GM12878 (cell line): ENCODE results near the gene KRTAP9-2. TPM values are rescaled to one million over a fixed set of nuclear protein-coding genes. Genes with fewer than 3 reads are reported as not detected.

Experiments used
- ATAC-seq: fragments of 200-7000 bp; cut with Tn5 transposase; 3 replicates; pipeline ENCODE4 v1.9.1; 2020; ENCODE audit warnings: mild to moderate bottlenecking, moderate library complexity
- BruUV-seq: library from RNA; stranded (reverse); fragments of 400-500 nt; replicated peaks from 2 replicates; lab custom pipeline; 2021; lab: Mats Ljungman, UMichigan
- CTCF ChIA-PET: fragments of 300-600 bp; sonication (Branson Sonifier 250); formaldehyde crosslinking; extraction: SDS; loops from one replicate; lab custom pipeline; 2021; ENCODE audit warnings: inconsistent platforms; lab: Yijun Ruan, JAX
- POLR2A ChIA-PET: fragments of 350-600 bp; formaldehyde crosslinking; extraction: SDS; loops from one replicate; lab custom pipeline; 2021; ENCODE audit warnings: inconsistent platforms; lab: Charles Lee
- RAD21 ChIA-PET: fragments of 300-600 bp; sonication (Branson Sonifier 250); formaldehyde crosslinking; loops from one replicate; lab custom pipeline; 2023; ENCODE audit warnings: antibody characterized with exemption; ENCODE audit not compliant: unreplicated experiment; lab: Charles Lee
- SMC1A ChIA-PET: fragments of 300-600 bp; sonication (Branson Sonifier 250); formaldehyde crosslinking; loops from one replicate; lab custom pipeline; 2023; ENCODE audit not compliant: unreplicated experiment, uncharacterized antibody; lab: Charles Lee
- DNase-seq: peaks from one replicate; pipeline ENCODE4 v3.0.0-alpha.2; 2011; ENCODE audit warnings: low read depth, low spot score
- FAIRE-seq: peaks from 3 replicates; lab custom pipeline; 2011; peaks lifted over from hg19 to GRCh38; lab: Jason Lieb, UNC
- H2AFZ ChIP-seq: 2 replicates; pipeline ENCODE4 v1.6.0; 2011; ENCODE audit warnings: low read depth, low read length, control low read depth; ENCODE audit not compliant: control insufficient read depth
- H3K27ac ChIP-seq: 2 replicates; pipeline ENCODE4 v1.5.1; 2011; ENCODE audit warnings: control low read depth; ENCODE audit not compliant: control insufficient read depth, insufficient read depth
- H3K27me3 ChIP-seq, 2 experiments: replicated peaks in 1 of 2; 2 replicates each; pipeline versions ENCODE4 v1.6.0 to v1.6.1; 2011; ENCODE audit warnings: low read length in 1 of 2; ENCODE audit not compliant: control insufficient read depth in 2 of 2, insufficient read depth in 2 of 2
- H3K36me3 ChIP-seq, 2 experiments: 2 replicates each; pipeline ENCODE4 v1.5.1; 2011; ENCODE audit warnings: low read length in 1 of 2; ENCODE audit not compliant: control insufficient read depth in 2 of 2, insufficient read depth in 2 of 2
- H3K4me1 ChIP-seq: 2 replicates; pipeline ENCODE4 v1.6.1; 2011; ENCODE audit warnings: mild to moderate bottlenecking, low read length, moderate library complexity, mixed read lengths; ENCODE audit not compliant: control insufficient read depth, insufficient read depth
- H3K4me2 ChIP-seq: 2 replicates; pipeline ENCODE4 v1.6.0; 2011; ENCODE audit warnings: control low read depth; ENCODE audit not compliant: control insufficient read depth, insufficient read depth
- H3K4me3 ChIP-seq: fragments of 200-600 bp; sonication (generic); 2 replicates; pipeline ENCODE4 v1.5.1; 2016
- H3K79me2 ChIP-seq: 2 replicates; pipeline ENCODE4 v1.6.0; 2011; ENCODE audit warnings: low read length; ENCODE audit not compliant: control insufficient read depth, insufficient read depth
- H3K9ac ChIP-seq: 2 replicates; pipeline ENCODE4 v1.8.0; 2011; ENCODE audit warnings: low read length, control low read depth, mixed read lengths; ENCODE audit not compliant: control insufficient read depth, insufficient read depth
- H3K9me3 ChIP-seq: replicated peaks from 3 replicates; pipeline ENCODE4 v1.5.1; 2011; ENCODE audit warnings: mild to moderate bottlenecking, low read length; ENCODE audit not compliant: control insufficient read depth, insufficient read depth
- H4K20me1 ChIP-seq: 2 replicates; pipeline ENCODE4 v1.6.0; 2011; ENCODE audit not compliant: control insufficient read depth, insufficient read depth
- ATF3 ChIP-seq: IDR thresholded peaks from 2 replicates; pipeline ENCODE4 v1.6.1; 2011; ENCODE audit warnings: low read depth, mild to moderate bottlenecking, low read length, moderate library complexity, borderline replicate concordance; ENCODE audit errors: extremely low read depth
- BACH1 ChIP-seq: fragments of 450-650 bp; IDR thresholded peaks from 2 replicates; pipeline ENCODE4 v1.6.1; 2017; ENCODE audit warnings: mild to moderate bottlenecking, borderline replicate concordance
- CBX5 ChIP-seq: sonication (generic); IDR thresholded peaks from 2 replicates; pipeline ENCODE4 v1.6.1; 2016; ENCODE audit warnings: low read depth, moderate library complexity, mild to moderate bottlenecking, inconsistent platforms
- CTCF ChIP-seq, 3 experiments: IDR thresholded peaks in 2 of 3; conservative IDR thresholded peaks in 1 of 3; 2 replicates each; pipeline ENCODE4 v1.5.1; 2011; ENCODE audit warnings: low read depth in 3 of 3, low read length in 3 of 3, mild to moderate bottlenecking in 3 of 3, control low read depth in 2 of 3, moderate library complexity in 2 of 3, inconsistent platforms in 1 of 3, mixed read lengths in 1 of 3; ENCODE audit not compliant: control insufficient read depth in 2 of 3, insufficient read depth in 1 of 3; ENCODE audit errors: extremely low read depth in 1 of 3
- KDM1A ChIP-seq: fragments of 200-600 bp; sonication (generic); IDR thresholded peaks from 2 replicates; pipeline ENCODE4 v1.6.1; 2016; ENCODE audit warnings: borderline replicate concordance
- NFXL1 ChIP-seq: fragments of 450-650 bp; IDR thresholded peaks from 2 replicates; pipeline ENCODE4 v1.6.1; 2017; ENCODE audit warnings: antibody characterized with exemption, mild to moderate bottlenecking, borderline replicate concordance
- NR2C2 ChIP-seq: IDR thresholded peaks from 2 replicates; pipeline ENCODE4 v1.6.1; 2011; ENCODE audit warnings: borderline replicate concordance, low read depth; ENCODE audit not compliant: control insufficient read depth, insufficient read length
- PBX3 ChIP-seq: IDR thresholded peaks from 2 replicates; pipeline ENCODE4 v1.6.1; 2011; ENCODE audit warnings: mild to moderate bottlenecking, low read depth, low read length, moderate library complexity; ENCODE audit not compliant: insufficient replicate concordance
- SMAD5 ChIP-seq: IDR thresholded peaks from 2 replicates; pipeline ENCODE4 v1.6.1; 2016; ENCODE audit warnings: antibody characterized with exemption, low read depth
- SRF ChIP-seq, 2 experiments: IDR thresholded peaks; 2 replicates each; pipeline ENCODE4 v1.6.1; 2011; ENCODE audit warnings: low read depth in 2 of 2, low read length in 2 of 2, mild to moderate bottlenecking in 1 of 2, moderate library complexity in 1 of 2
- USF1 ChIP-seq: IDR thresholded peaks from 2 replicates; pipeline ENCODE4 v1.6.1; 2011; ENCODE audit warnings: borderline replicate concordance, low read depth, mild to moderate bottlenecking, moderate library complexity, mixed read lengths, low read length; ENCODE audit not compliant: insufficient read depth; ENCODE audit errors: extremely low read length
- ZBTB33 ChIP-seq: fragments of 450-650 bp; IDR thresholded peaks from 2 replicates; pipeline ENCODE4 v1.6.1; 2017; ENCODE audit warnings: mild to moderate bottlenecking
- ZNF24 ChIP-seq: fragments of 450-650 bp; IDR thresholded peaks from 2 replicates; pipeline ENCODE4 v1.6.1; 2017; ENCODE audit warnings: antibody characterized with exemption, mild to moderate bottlenecking
- WGBS: methylation state at CpG from one replicate; pipeline ENCODE4 v1.1.6; 2016; ENCODE audit warnings: low lambda C conversion rate; ENCODE audit not compliant: insufficient replicate concordance, insufficient coverage; ENCODE audit errors: missing lambda C conversion rate; 5-methylcytosine and 5-hydroxymethylcytosine counted together
- in situ Hi-C: fragments of 300-500 bp; cut with MboI; formaldehyde crosslinking; loops from 9 replicates; pipeline ENCODE4 v1.14.3; 2018; ENCODE audit warnings: mixed read lengths
- intact Hi-C: fragments of 100-400 bp; cut with micrococcal nuclease; formaldehyde crosslinking; loops from one replicate; pipeline ENCODE4 v1.14.2; 2022; ENCODE audit not compliant: unreplicated experiment
- polyA plus RNA-seq, 11 experiments: library from polyadenylated mRNA; depleted of rRNA in 4 of 11; unstranded in 6 of 11; stranded (reverse) in 5 of 11; fragments of >200 nt; fragmentation: Nextera tagmentation in 4 of 11; fragmentation: Illumina TruSeq in 1 of 11; extraction: Ambion mirVana in 4 of 11; extraction: Trizol in 1 of 11; gene quantifications; 1 replicate in 1 of 11; 2 replicates in 10 of 11; pipeline versions ENCODE4 v1.2.1 to v1.2.3, GENCODE V29; 2011 to 2016; ENCODE audit warnings: inconsistent platforms in 2 of 11, missing spikeins in 2 of 11, low read depth in 1 of 11
- total RNA-seq, 4 experiments: library from RNA; depleted of rRNA in 3 of 4; stranded (reverse); fragments of >200 nt in 3 of 4; fragmentation: Illumina TruSeq in 1 of 4; extraction: Trizol in 1 of 4; gene quantifications; 2 replicates each; pipeline versions ENCODE4 v1.2.1 to v1.2.3, GENCODE V29; 2013 to 2021

The KRTAP9-2 gene
- total and polyA plus RNA-seq, 10 of the 15 experiments (the other 5 are each of a cell fraction or from before 2014, with no cell fraction given): not detected

- TF ChIP-seq SRF (IDR thresholded peaks at IDR 0.05; ENCODE audit: low read depth in 2 of 2, low read length in 2 of 2) (no peak), CBX5 (no peak), BACH1 (no peak), CTCF (IDR thresholded peaks at IDR 0.05 in 2 of 3, conservative IDR thresholded peaks at IDR 0.05 in 1 of 3; ENCODE audit: control insufficient read depth in 2 of 3, extremely low read depth in 1 of 3, insufficient read depth in 1 of 3, low read depth in 3 of 3, low read length in 3 of 3) (no peak), USF1 (no peak)
- TF ChIP-seq, all 136 proteins: peak for 0
These were observed 48.1 kb upstream of the KRTAP9-2 start (continued) for GRCh38 chr17:41178341-41178740.

- FAIRE-seq: no peak
- SMC1A ChIA-PET: no interaction called here
- RAD21 ChIA-PET: no interaction called here
- no peak for TF ChIP-seq NFXL1
- no peak for TF ChIP-seq NR2C2
- TF ChIP-seq PBX3: no peak
- TF ChIP-seq ZBTB33: no peak
- TF ChIP-seq KDM1A: no peak
- no peak for TF ChIP-seq SMAD5
- TF ChIP-seq ZNF24: no peak
- no peak for TF ChIP-seq ATF3
These were observed 47.4 kb upstream of the KRTAP9-2 start for GRCh38 chr17:41178843-41179616.

More at GRCh38 chr17:41178843-41179616, 47.4 kb upstream of the KRTAP9-2 start:
- in situ Hi-C loops: no loop called here
- intact Hi-C loops: no loop called here
- 40% methylated on average over 1 of the region's 1 CpG for WGBS
- H3K4me1 ChIP-seq: peaks cover 3% of the 10 kb centered on the region; the same call in 1 of the 2 replicates
- H3K36me3 ChIP-seq: no peaks in the 10 kb centered on the region
- POLR2A ChIA-PET: no interaction called here
- no peaks in the 10 kb centered on the region for H4K20me1 ChIP-seq
- no peak overlapping the region for H3K9ac ChIP-seq
- H3K27ac ChIP-seq: no peak overlapping the region
- H2AFZ ChIP-seq: no peak overlapping the region
- ATAC-seq (no peak), DNase-seq (no peak)
- no peaks in the 10 kb centered on the region; a peak in 1 of 4 replicates for H3K27me3 ChIP-seq
- no peaks in the 10 kb centered on the region for H3K9me3 ChIP-seq
- CTCF ChIA-PET: interaction anchor here (0.8 kb wide), 1 partner anchor 469 kb away, joined by 3 read pairs; no protein-coding TSS in a partner anchor
- no peak overlapping the region for H3K4me2 ChIP-seq
- H3K79me2 ChIP-seq: no peaks in the 10 kb centered on the region
- no peak overlapping the region for H3K4me3 ChIP-seq
- BruUV-seq: no TSS peak
